Calu3 (cell line): Measurements from ENCODE around the gene CCDC71L. TPM values are rescaled to one million over a fixed set of nuclear protein-coding genes. Genes with fewer than 3 reads are reported as not detected.

ENCODE experiments used
- BruUV-seq: library from RNA; stranded (reverse); fragments of 400-500 nt; replicated peaks from 2 replicates; lab custom pipeline; 2021; lab: Mats Ljungman, UMichigan
- CTCF ChIA-PET: fragments of 300-600 bp; sonication (Branson Sonifier 250); formaldehyde crosslinking; loops from one replicate; lab custom pipeline; 2022; ENCODE audit warnings: antibody characterized with exemption; lab: Charles Lee
- DNase-seq: peaks from one replicate; pipeline ENCODE4 v3.0.0; 2022
- H3K27ac Mint-ChIP-seq: one replicate; pipeline ENCODE4 v1.8.0; 2022; ENCODE audit warnings: mixed read lengths; ENCODE audit not compliant: unreplicated experiment
- H3K27me3 Mint-ChIP-seq: one replicate; pipeline ENCODE4 v1.8.0; 2022; ENCODE audit warnings: mixed read lengths; ENCODE audit not compliant: unreplicated experiment
- H3K36me3 Mint-ChIP-seq: one replicate; pipeline ENCODE4 v1.8.0; 2022; ENCODE audit warnings: mild to moderate bottlenecking, moderate library complexity, mixed read lengths; ENCODE audit not compliant: insufficient read depth, unreplicated experiment
- H3K4me1 Mint-ChIP-seq: one replicate; pipeline ENCODE4 v1.8.0; 2022; ENCODE audit warnings: mild to moderate bottlenecking, low read depth, mixed read lengths; ENCODE audit not compliant: unreplicated experiment
- H3K4me3 Mint-ChIP-seq: one replicate; pipeline ENCODE4 v1.8.0; 2022; ENCODE audit warnings: mild to moderate bottlenecking, low read depth, moderate library complexity, mixed read lengths; ENCODE audit not compliant: unreplicated experiment
- H3K9me3 Mint-ChIP-seq: one replicate; pipeline ENCODE4 v1.8.0; 2022; ENCODE audit warnings: low read depth, mixed read lengths; ENCODE audit not compliant: unreplicated experiment
- CTCF ChIP-seq: fragments of 200-600 bp; IDR thresholded peaks from one replicate; pipeline ENCODE4 v1.8.0; 2022; ENCODE audit warnings: antibody characterized with exemption; ENCODE audit not compliant: unreplicated experiment
- intact Hi-C: fragments of 100-400 bp; cut with micrococcal nuclease; formaldehyde crosslinking; loops from one replicate; pipeline ENCODE4 v1.10.0; 2022; ENCODE audit not compliant: unreplicated experiment
- total RNA-seq: library from RNA; stranded (reverse); gene quantifications from 2 replicates; pipeline ENCODE4 v1.2.3, GENCODE V29; 2022

Gene CCDC71L
- total RNA-seq, 1 experiment from 2014 or later, result 28.1 TPM

GRCh38 chr7:106621393-106622132 is 39.4 kb downstream of the CCDC71L start:
- Mint-ChIP-seq H3K27ac (no peak overlapping the region), H3K27me3 (no peaks in the 10 kb centered on the region), H3K36me3 (peaks cover 3% of the 10 kb centered on the region), H3K4me1 (peaks cover 37% of the 10 kb centered on the region), H3K4me3 (no peak overlapping the region), H3K9me3 (peaks cover 3% of the 10 kb centered on the region)
- intact Hi-C loops, result no loop called here
- no peak for TF ChIP-seq CTCF
- DNase-seq, result no peak
- no TSS peak for BruUV-seq
- CTCF ChIA-PET, result no interaction called here

GRCh38 chr7:106620676-106621075 is 40.3 kb downstream of the CCDC71L start:
- BruUV-seq, result no TSS peak
- no peaks in the 10 kb centered on the region for H3K36me3 Mint-ChIP-seq
- no peaks in the 10 kb centered on the region for H3K27me3 Mint-ChIP-seq
- no peak overlapping the region for H3K4me3 Mint-ChIP-seq
- DNase-seq, result no peak
- CTCF ChIA-PET, result no interaction called here
- H3K9me3 Mint-ChIP-seq, result peaks cover 3% of the 10 kb centered on the region
- no peak overlapping the region for H3K27ac Mint-ChIP-seq
- intact Hi-C loops, result no loop called here
- TF ChIP-seq CTCF, result no peak
- peaks cover 37% of the 10 kb centered on the region for H3K4me1 Mint-ChIP-seq

- no peak overlapping the region for H3K27ac Mint-ChIP-seq
- no peaks in the 10 kb centered on the region for H3K36me3 Mint-ChIP-seq
- TF ChIP-seq CTCF, result no peak
- peaks cover 3% of the 10 kb centered on the region for H3K9me3 Mint-ChIP-seq
- intact Hi-C loops, result no loop called here
- H3K27me3 Mint-ChIP-seq, result no peaks in the 10 kb centered on the region
- CTCF ChIA-PET, result interaction anchor here (0.9 kb wide), 1 partner anchor 9 kb away, joined by 3 read pairs; no protein-coding TSS in a partner anchor
- H3K4me3 Mint-ChIP-seq, result no peak overlapping the region
- DNase-seq, result no peak
- no TSS peak for BruUV-seq
- H3K4me1 Mint-ChIP-seq, result peaks cover 32% of the 10 kb centered on the region
Measured at GRCh38 chr7:106620034-106620433, 40.9 kb downstream of the CCDC71L start.

- Mint-ChIP-seq H3K36me3 (no peaks in the 10 kb centered on the region), H3K27ac (no peak overlapping the region), H3K4me3 (no peak overlapping the region), H3K27me3 (no peaks in the 10 kb centered on the region), H3K9me3 (peaks cover 3% of the 10 kb centered on the region), H3K4me1 (peaks cover 27% of the 10 kb centered on the region)
- DNase-seq, result no peak
- TF ChIP-seq CTCF, result no peak
- CTCF ChIA-PET, result interaction anchor here (1.5 kb wide), 1 partner anchor 76 kb away, joined by 4 read pairs; no protein-coding TSS in a partner anchor
- no TSS peak for BruUV-seq
- intact Hi-C loops, result no loop called here
Measured at GRCh38 chr7:106619213-106619612, 41.7 kb downstream of the CCDC71L start.
